A673 (cell line): ENCODE results near the gene DYNC2I2. TPM values are rescaled to one million over a fixed set of nuclear protein-coding genes. Genes with fewer than 3 reads are reported as not detected.
"Not testable (repeated sequence)": the region's sequence is repeated elsewhere in the genome, so short reads cannot be mapped to it uniquely, and the experiment has no call there.

Experiments
- BruUV-seq: library from RNA; stranded (reverse); fragments of 400-500 nt; replicated peaks from 2 replicates; lab custom pipeline; 2021; lab: Mats Ljungman, UMichigan
- CTCF ChIA-PET: fragments of 300-600 bp; sonication (Branson Sonifier 250); formaldehyde crosslinking; loops from one replicate; lab custom pipeline; 2022; ENCODE audit warnings: antibody characterized with exemption; lab: Charles Lee
- POLR2A ChIA-PET: fragments of 300-600 bp; sonication (Branson Sonifier 250); formaldehyde crosslinking; loops from one replicate; lab custom pipeline; 2022; ENCODE audit warnings: antibody characterized with exemption; ENCODE audit not compliant: low non-redundant PET; lab: Charles Lee
- DNase-seq: peaks from one replicate; pipeline ENCODE4 v3.0.0-alpha.2; 2015; ENCODE audit warnings: low spot score
- H3K27ac ChIP-seq: fragments of 200-600 bp; sonication (generic); 2 replicates; pipeline ENCODE4 v1.5.1; 2016; ENCODE audit warnings: mixed run types, low read depth, mild to moderate bottlenecking, mixed read lengths, antibody characterized with exemption, low read length; ENCODE audit not compliant: poor library complexity, severe bottlenecking
- H3K27me3 ChIP-seq: fragments of 200-600 bp; sonication (generic); replicated peaks from 2 replicates; pipeline ENCODE4 v1.6.1; 2017; ENCODE audit warnings: mixed run types, low read depth, mild to moderate bottlenecking, mixed read lengths, antibody characterized with exemption, low read length; ENCODE audit not compliant: insufficient read depth, poor library complexity
- H3K36me3 ChIP-seq: fragments of 200-600 bp; sonication (generic); 2 replicates; pipeline ENCODE4 v1.6.1; 2016; ENCODE audit warnings: mixed run types, mild to moderate bottlenecking, mixed read lengths, antibody characterized with exemption, low read length; ENCODE audit not compliant: insufficient read depth, poor library complexity, severe bottlenecking
- H3K4me1 ChIP-seq: fragments of 200-600 bp; sonication (generic); 2 replicates; pipeline ENCODE4 v1.6.1; 2017; ENCODE audit warnings: mixed run types, mild to moderate bottlenecking, mixed read lengths, antibody characterized with exemption, low read length; ENCODE audit not compliant: insufficient read depth, poor library complexity, severe bottlenecking
- H3K4me3 ChIP-seq: fragments of 200-600 bp; sonication (generic); 2 replicates; pipeline ENCODE4 v1.5.1; 2016; ENCODE audit warnings: low read depth, mixed run types, mild to moderate bottlenecking, mixed read lengths, low read length; ENCODE audit not compliant: poor library complexity, severe bottlenecking
- H3K9me3 ChIP-seq: fragments of 200-600 bp; sonication (generic); 2 replicates; pipeline ENCODE4 v1.6.1; 2016; ENCODE audit warnings: mixed run types, low read depth, mild to moderate bottlenecking, mixed read lengths, antibody characterized with exemption, low read length; ENCODE audit not compliant: poor library complexity, severe bottlenecking
- EZH2 ChIP-seq: fragments of 200-600 bp; sonication (generic); IDR thresholded peaks from 2 replicates; pipeline ENCODE4 v1.6.1; 2017; ENCODE audit warnings: borderline replicate concordance, low read depth, mild to moderate bottlenecking, mixed read lengths, antibody characterized with exemption, low read length; ENCODE audit not compliant: poor library complexity, severe bottlenecking
- intact Hi-C: fragments of 100-400 bp; cut with micrococcal nuclease; formaldehyde crosslinking; loops from one replicate; pipeline ENCODE4 v1.10.0; 2022; ENCODE audit not compliant: unreplicated experiment
- total RNA-seq: library from RNA; stranded (reverse); gene quantifications from 2 replicates; pipeline ENCODE4 v1.2.3, GENCODE V29; 2021
- TF ChIP-seq, protein P1 (sequence below): fragments of 300-800, 200-600 bp; sonication (generic); conservative IDR thresholded peaks from 2 replicates; pipeline ENCODE4 v1.5.1; 2017; ENCODE audit warnings: low read depth, mild to moderate bottlenecking, antibody characterized with exemption, low read length, moderate library complexity, mixed read lengths

Gene DYNC2I2
- total RNA-seq, 1 experiment from 2014 or later: 135 TPM

DNA sequence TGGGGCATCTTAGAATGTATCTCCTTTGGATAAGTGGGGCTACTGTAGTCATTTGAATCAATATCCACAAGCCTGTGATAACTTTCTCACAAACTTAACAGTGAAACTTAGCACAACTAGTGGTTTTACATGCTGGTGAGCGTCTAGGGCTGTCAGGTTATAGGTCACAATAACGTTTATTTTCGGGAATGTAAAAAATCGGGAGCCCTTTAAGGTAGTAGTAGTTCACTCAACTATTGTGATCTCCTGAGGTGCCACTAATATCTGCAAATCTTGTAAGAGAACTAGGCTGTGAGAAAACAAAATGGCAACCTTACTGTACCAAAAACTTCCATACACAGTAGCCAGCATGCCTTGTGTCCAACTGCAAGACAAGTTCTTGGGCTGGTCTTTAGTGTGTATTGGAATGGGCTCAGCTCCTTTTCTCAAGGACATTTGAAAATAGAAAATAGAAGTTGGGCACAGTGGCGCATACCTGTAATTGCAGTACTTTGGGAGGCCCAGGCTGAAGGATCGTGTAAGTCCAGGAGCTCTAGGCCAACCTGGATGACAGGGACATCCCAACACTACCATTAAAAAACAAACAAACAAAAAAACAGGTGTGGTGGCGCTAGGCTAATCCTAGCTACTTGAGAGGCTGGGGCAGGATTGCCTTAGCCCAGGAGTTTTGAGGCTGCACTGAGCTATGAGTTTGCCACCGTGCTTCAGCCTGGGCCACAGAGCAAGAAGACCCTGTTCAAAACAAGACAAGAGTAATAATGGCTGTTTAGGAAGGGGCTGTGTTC lies 40.5 kb upstream of the DYNC2I2 start:
- intact Hi-C loops: no loop called here
- CTCF ChIA-PET: no interaction called here
- no peak for DNase-seq
- POLR2A ChIA-PET: interaction anchor here (0.5 to 0.6 kb wide), 2 partner anchors 7 to 11 kb away, joined by 3 to 7 read pairs; no protein-coding TSS in a partner anchor
- BruUV-seq: no TSS peak
- Histone ChIP-seq H3K9me3 (no peaks in the 10 kb centered on the region), H3K27me3 (no peaks in the 10 kb centered on the region), H3K4me3 (no peak overlapping the region), H3K4me1 (no peaks in the 10 kb centered on the region), H3K36me3 (peaks cover 46% of the 10 kb centered on the region), H3K27ac (peak overlapping the region; percentile 46)
- no peak for TF ChIP-seq EZH2
- TF ChIP-seq, protein P1, sequence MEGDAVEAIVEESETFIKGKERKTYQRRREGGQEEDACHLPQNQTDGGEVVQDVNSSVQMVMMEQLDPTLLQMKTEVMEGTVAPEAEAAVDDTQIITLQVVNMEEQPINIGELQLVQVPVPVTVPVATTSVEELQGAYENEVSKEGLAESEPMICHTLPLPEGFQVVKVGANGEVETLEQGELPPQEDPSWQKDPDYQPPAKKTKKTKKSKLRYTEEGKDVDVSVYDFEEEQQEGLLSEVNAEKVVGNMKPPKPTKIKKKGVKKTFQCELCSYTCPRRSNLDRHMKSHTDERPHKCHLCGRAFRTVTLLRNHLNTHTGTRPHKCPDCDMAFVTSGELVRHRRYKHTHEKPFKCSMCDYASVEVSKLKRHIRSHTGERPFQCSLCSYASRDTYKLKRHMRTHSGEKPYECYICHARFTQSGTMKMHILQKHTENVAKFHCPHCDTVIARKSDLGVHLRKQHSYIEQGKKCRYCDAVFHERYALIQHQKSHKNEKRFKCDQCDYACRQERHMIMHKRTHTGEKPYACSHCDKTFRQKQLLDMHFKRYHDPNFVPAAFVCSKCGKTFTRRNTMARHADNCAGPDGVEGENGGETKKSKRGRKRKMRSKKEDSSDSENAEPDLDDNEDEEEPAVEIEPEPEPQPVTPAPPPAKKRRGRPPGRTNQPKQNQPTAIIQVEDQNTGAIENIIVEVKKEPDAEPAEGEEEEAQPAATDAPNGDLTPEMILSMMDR: no peak

DNA sequence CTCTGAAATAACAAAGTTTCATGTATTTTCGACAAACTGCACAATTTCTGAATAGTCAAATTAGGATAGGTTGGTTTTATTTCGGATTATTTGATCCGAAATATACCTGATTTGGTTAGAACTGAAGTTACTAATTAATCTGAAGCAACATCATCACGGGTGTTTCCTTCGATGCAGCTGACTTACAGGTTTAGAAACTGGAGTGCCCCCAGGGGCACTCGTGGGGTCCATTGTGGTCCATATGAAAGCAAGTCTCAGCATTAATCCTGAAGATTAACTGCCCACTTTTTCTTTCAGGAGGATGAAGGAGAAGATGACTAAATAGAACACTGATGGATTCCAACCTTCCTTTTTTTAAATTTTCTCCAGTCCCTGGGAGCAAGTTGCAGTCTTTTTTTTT lies 37.7 kb upstream of the DYNC2I2 start:
- CTCF ChIA-PET: no interaction called here
- no peaks in the 10 kb centered on the region for H3K27me3 ChIP-seq
- no peak for TF ChIP-seq EZH2
- TF ChIP-seq, protein P1: no peak
- no peaks in the 10 kb centered on the region for H3K9me3 ChIP-seq
- peaks cover 59% of the 10 kb centered on the region for H3K36me3 ChIP-seq
- intact Hi-C loops: no loop called here
- POLR2A ChIA-PET: interaction anchor here (0.7 kb wide), 1 partner anchor 17 kb away, joined by 18 read pairs; no protein-coding TSS in a partner anchor
- DNase-seq: no peak
- no peak overlapping the region for H3K4me3 ChIP-seq
- peaks cover 8% of the 10 kb centered on the region for H3K4me1 ChIP-seq
- H3K27ac ChIP-seq: no peak overlapping the region
- BruUV-seq: no TSS peak

DNA sequence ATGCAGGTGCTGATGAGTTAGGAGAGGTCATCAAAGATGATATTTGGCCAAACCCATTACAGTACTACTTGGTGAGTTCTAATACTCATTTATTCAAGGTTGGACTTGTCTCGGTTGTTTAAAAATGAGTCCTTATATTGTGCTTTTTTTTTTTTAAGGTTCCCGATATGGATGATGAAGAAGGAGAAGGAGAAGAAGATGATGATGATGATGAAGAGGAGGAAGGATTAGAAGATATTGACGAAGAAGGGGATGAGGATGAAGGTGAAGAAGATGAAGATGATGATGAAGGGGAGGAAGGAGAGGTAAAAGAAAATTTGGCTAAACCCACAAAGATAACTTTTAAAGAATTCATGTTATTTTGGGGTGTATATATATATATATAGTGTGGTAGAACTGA lies 37.1 kb upstream of the DYNC2I2 start:
- CTCF ChIA-PET: not testable (repeated sequence)

More for the DNA sequence above, 37.1 kb upstream of the DYNC2I2 start:
- H3K27me3 ChIP-seq, DNase-seq, H3K27ac ChIP-seq, H3K4me1 ChIP-seq, H3K9me3 ChIP-seq, intact Hi-C loops, BruUV-seq, H3K4me3 ChIP-seq: not testable (repeated sequence)
- peaks cover 59% of the 10 kb centered on the region for H3K36me3 ChIP-seq
- POLR2A ChIA-PET: interaction anchor here (0.7 kb wide), 1 partner anchor 17 kb away, joined by 18 read pairs; no protein-coding TSS in a partner anchor
